Stimulated activated CD8-positive, alpha-beta memory T cell treated with anti-CD3 and anti-CD28 coated beads, Interleukin-12 subunit alpha, Interleukin-12 subunit beta, amount 100 ng/mL, for 4 hours (primary cell): ENCODE data around the gene SYNDIG1.

Experiments
- DNase-seq: peaks from one replicate; pipeline ENCODE4 v3.0.0-alpha.2; 2020; ENCODE audit warnings: low read depth

Gene SYNDIG1

GRCh38 chr20:24634855-24635254 lies 165.4 kb downstream of the SYNDIG1 start:
- DNase-seq, result no peak

- DNase-seq, result no peak
These were observed 167.2 kb downstream of the SYNDIG1 start for GRCh38 chr20:24636626-24637025.

GRCh38 chr20:24637087-24637486 lies 167.7 kb downstream of the SYNDIG1 start:
- DNase-seq, result no peak

GRCh38 chr20:24637941-24638340 lies 168.5 kb downstream of the SYNDIG1 start:
- no peak for DNase-seq

GRCh38 chr20:24638591-24639548 lies 169.4 kb downstream of the SYNDIG1 start:
- DNase-seq, result no peak

- no peak for DNase-seq
These were observed 170.8 kb downstream of the SYNDIG1 start for GRCh38 chr20:24640276-24640675.

GRCh38 chr20:24640686-24641085 lies 171.3 kb downstream of the SYNDIG1 start:
- no peak for DNase-seq

- DNase-seq, result no peak
These were observed 174.6 kb downstream of the SYNDIG1 start for GRCh38 chr20:24643731-24644626.

- DNase-seq, result no peak
These were observed 176.9 kb downstream of the SYNDIG1 start for GRCh38 chr20:24646321-24646720.

GRCh38 chr20:24647713-24648112 lies 178.3 kb downstream of the SYNDIG1 start:
- no peak for DNase-seq

GRCh38 chr20:24648481-24648880 lies 179.1 kb downstream of the SYNDIG1 start:
- DNase-seq, result no peak

GRCh38 chr20:24648919-24649318 lies 179.5 kb downstream of the SYNDIG1 start:
- DNase-seq, result no peak

- no peak for DNase-seq
These were observed 180.5 kb downstream of the SYNDIG1 start for GRCh38 chr20:24649787-24650490.

- DNase-seq, result no peak
These were observed 181.9 kb downstream of the SYNDIG1 start for GRCh38 chr20:24651171-24651975.

- no peak for DNase-seq
These were observed 182.5 kb downstream of the SYNDIG1 start for GRCh38 chr20:24651976-24652345.

GRCh38 chr20:24653306-24653705 lies 183.9 kb downstream of the SYNDIG1 start:
- DNase-seq, result no peak

- no peak for DNase-seq
These were observed 185.0 kb downstream of the SYNDIG1 start for GRCh38 chr20:24654425-24654824.

- no peak for DNase-seq
These were observed 187.0 kb downstream of the SYNDIG1 start for GRCh38 chr20:24656391-24656790.

GRCh38 chr20:24657196-24657595 lies 187.8 kb downstream of the SYNDIG1 start:
- no peak for DNase-seq

GRCh38 chr20:24657878-24658620 lies 188.6 kb downstream of the SYNDIG1 start:
- no peak for DNase-seq
